HepG2 (cell line): ENCODE results near the gene KIF26B. TPM values are rescaled to one million over a fixed set of nuclear protein-coding genes. Genes with fewer than 3 reads are reported as not detected.
A peak's percentile ranks its signal among the peaks of the same experiment; 100 is the strongest.

Experiments
- CAMTA2 ChIP-seq: sonication (generic); formaldehyde crosslinking; IDR thresholded peaks from 2 replicates; pipeline ENCODE4 v1.4.0; 2020; ENCODE audit warnings: mild to moderate bottlenecking, missing genetic modification reagents, borderline replicate concordance
- CBX2 ChIP-seq, 2 experiments: fragments of 200-600 bp in 1 of 2; sonication (generic); formaldehyde crosslinking in 1 of 2; IDR thresholded peaks; 2 replicates each; pipeline versions ENCODE4 v1.7.0 to v1.8.1; 2018 to 2022; ENCODE audit warnings: low read depth in 2 of 2, low read length in 1 of 2, mild to moderate bottlenecking in 1 of 2, missing genetic modification reagents in 1 of 2
- CERS6 ChIP-seq: sonication (generic); formaldehyde crosslinking; IDR thresholded peaks from 2 replicates; pipeline ENCODE4 v1.5.0; 2020; ENCODE audit warnings: missing genetic modification reagents
- DBP ChIP-seq: sonication (generic); formaldehyde crosslinking; IDR thresholded peaks from 2 replicates; pipeline ENCODE4 v1.4.0; 2020; ENCODE audit warnings: missing genetic modification reagents; ENCODE audit errors: not compliant biosample characterization
- FOXC1 ChIP-seq: sonication (generic); formaldehyde crosslinking; IDR thresholded peaks from 2 replicates; pipeline ENCODE4 v1.8.0; 2022; ENCODE audit warnings: mild to moderate bottlenecking, missing genetic modification reagents, borderline replicate concordance
- KDM1A ChIP-seq: IDR thresholded peaks from 2 replicates; pipeline ENCODE4 v1.6.1; 2016; ENCODE audit warnings: missing compliant biosample characterization
- MEIS2 ChIP-seq: sonication (generic); formaldehyde crosslinking; IDR thresholded peaks from 2 replicates; pipeline ENCODE4 v1.9.0; 2021; ENCODE audit warnings: mild to moderate bottlenecking, missing genetic modification reagents
- POGK ChIP-seq: sonication (generic); formaldehyde crosslinking; conservative IDR thresholded peaks from 2 replicates; pipeline ENCODE4 v1.8.0; 2022; ENCODE audit warnings: mild to moderate bottlenecking, moderate library complexity, missing genetic modification reagents
- SPEN ChIP-seq: sonication (generic); formaldehyde crosslinking; IDR thresholded peaks from 2 replicates; pipeline ENCODE4 v1.5.1; 2020; ENCODE audit warnings: low read depth, mild to moderate bottlenecking, missing genetic modification reagents
- TAF1 ChIP-seq: sonication (generic); formaldehyde crosslinking; IDR thresholded peaks from 2 replicates; pipeline ENCODE4 v1.4.0; 2020; ENCODE audit warnings: missing genetic modification reagents
- ZBTB42 ChIP-seq: sonication (generic); formaldehyde crosslinking; IDR thresholded peaks from 2 replicates; pipeline ENCODE4 v1.5.0; 2020; ENCODE audit warnings: mild to moderate bottlenecking, missing genetic modification reagents
- ZBTB49 ChIP-seq: sonication (generic); formaldehyde crosslinking; IDR thresholded peaks from 2 replicates; pipeline ENCODE4 v1.4.0; 2020; ENCODE audit warnings: missing genetic modification reagents, borderline replicate concordance
- ZNF318 ChIP-seq: sonication (generic); formaldehyde crosslinking; IDR thresholded peaks from 2 replicates; pipeline ENCODE4 v1.4.0; 2020; ENCODE audit warnings: mild to moderate bottlenecking, missing genetic modification reagents
- ZNF367 ChIP-seq: sonication (generic); formaldehyde crosslinking; IDR thresholded peaks from 2 replicates; pipeline ENCODE4 v1.4.0; 2020; ENCODE audit warnings: missing genetic modification reagents, borderline replicate concordance
- polyA plus RNA-seq, 8 experiments: library from polyadenylated mRNA; depleted of rRNA in 3 of 8; stranded (reverse) in 7 of 8; unstranded in 1 of 8; fragments of >200 nt; fragmentation: Illumina TruSeq in 4 of 8; extraction: Trizol in 4 of 8; gene quantifications; 2 replicates each; pipeline versions ENCODE4 v1.2.1 to v1.2.3, GENCODE V29; 2011 to 2016; ENCODE audit warnings: low read depth in 4 of 8, missing spikeins in 1 of 8, mixed read lengths in 1 of 8; ENCODE audit not compliant: insufficient read depth in 1 of 8
- total RNA-seq, 5 experiments: library from RNA; depleted of rRNA; stranded (reverse); fragments of >200 nt; fragmentation: Illumina TruSeq; extraction: Trizol; gene quantifications; 2 replicates each; pipeline ENCODE4 v1.2.3, GENCODE V29; 2016; ENCODE audit warnings: low read depth in 1 of 5

The KIF26B gene
- total and polyA plus RNA-seq, 2 of the 13 experiments (the other 11 are each of a cell fraction or from before 2014, with no cell fraction given), result 0.08 to 0.09 TPM

GRCh38 chr1:245156041-245156735, 1.4 kb downstream of the KIF26B start (continued):
- TF ChIP-seq ZBTB42 (no peak), ZNF318 (CRISPR knock-in tag) (no peak), KDM1A (CRISPR knock-in tag) (no peak), ZBTB49 (CRISPR knock-in tag) (no peak), DBP (CRISPR knock-in tag) (no peak), FOXC1 (CRISPR knock-in tag) (no peak), CERS6 (no peak), MEIS2 (CRISPR knock-in tag) (no peak), TAF1 (CRISPR knock-in tag) (no peak), ZNF367 (CRISPR knock-in tag) (no peak), SPEN (no peak), POGK (CRISPR knock-in tag) (0 out of 2 replicates have a peak, but pooled peaks have one; percentile 33), CBX2 (IDR thresholded peaks at IDR 0.05; ENCODE audit: low read depth, low read length) (0 out of 2 replicates have a peak, but pooled peaks have one; percentile 39), CBX2 (CRISPR knock-in tag; IDR thresholded peaks at IDR 0.05; ENCODE audit: low read depth) (no peak), CAMTA2 (CRISPR knock-in tag) (no peak)
